ENCODE data around the gene ZFAND3.

Gene ZFAND3

GRCh38 chr6:37827603-37828265, 8.2 kb downstream of the ZFAND3 start:
- no peak for DNase-seq

GRCh38 chr6:37830225-37830624, 10.7 kb downstream of the ZFAND3 start:
- DNase-seq = no peak

GRCh38 chr6:37831457-37831856, 11.9 kb downstream of the ZFAND3 start:
- no peak for DNase-seq

GRCh38 chr6:37835923-37836322, 16.4 kb downstream of the ZFAND3 start:
- no peak for DNase-seq

DNA sequence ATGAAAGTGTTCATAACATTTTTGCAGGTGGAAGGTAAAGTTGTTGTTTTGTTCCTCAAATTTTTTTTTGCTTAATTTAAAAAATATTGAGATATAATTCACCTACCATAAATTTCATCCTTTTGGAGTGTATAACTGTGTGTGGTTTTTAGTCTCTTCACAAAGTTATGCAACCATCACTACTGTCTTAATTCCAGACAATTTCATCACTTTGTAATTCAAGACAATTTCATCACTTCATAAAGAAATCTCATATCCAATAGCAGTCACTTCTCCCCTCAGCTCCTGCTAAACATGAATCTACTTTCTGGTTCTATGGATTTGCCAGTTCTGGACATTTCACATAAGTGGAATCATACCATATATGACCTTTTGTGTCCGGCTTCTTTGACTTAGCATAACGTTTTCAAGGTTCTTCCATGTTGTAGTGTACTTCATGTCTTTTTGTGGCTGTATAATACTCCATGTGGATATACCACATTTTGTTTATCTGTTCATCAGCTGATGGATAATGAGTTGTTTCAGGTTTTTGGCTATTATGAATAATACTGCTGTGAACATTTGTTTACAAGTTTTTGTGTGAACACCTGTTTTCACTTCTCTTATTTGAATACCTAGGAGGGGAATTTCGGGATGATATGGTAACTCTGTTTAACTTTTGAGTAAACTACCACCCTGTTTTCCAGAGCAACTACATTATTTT, 18.8 kb downstream of the ZFAND3 start:
- DNase-seq = no peak

DNA sequence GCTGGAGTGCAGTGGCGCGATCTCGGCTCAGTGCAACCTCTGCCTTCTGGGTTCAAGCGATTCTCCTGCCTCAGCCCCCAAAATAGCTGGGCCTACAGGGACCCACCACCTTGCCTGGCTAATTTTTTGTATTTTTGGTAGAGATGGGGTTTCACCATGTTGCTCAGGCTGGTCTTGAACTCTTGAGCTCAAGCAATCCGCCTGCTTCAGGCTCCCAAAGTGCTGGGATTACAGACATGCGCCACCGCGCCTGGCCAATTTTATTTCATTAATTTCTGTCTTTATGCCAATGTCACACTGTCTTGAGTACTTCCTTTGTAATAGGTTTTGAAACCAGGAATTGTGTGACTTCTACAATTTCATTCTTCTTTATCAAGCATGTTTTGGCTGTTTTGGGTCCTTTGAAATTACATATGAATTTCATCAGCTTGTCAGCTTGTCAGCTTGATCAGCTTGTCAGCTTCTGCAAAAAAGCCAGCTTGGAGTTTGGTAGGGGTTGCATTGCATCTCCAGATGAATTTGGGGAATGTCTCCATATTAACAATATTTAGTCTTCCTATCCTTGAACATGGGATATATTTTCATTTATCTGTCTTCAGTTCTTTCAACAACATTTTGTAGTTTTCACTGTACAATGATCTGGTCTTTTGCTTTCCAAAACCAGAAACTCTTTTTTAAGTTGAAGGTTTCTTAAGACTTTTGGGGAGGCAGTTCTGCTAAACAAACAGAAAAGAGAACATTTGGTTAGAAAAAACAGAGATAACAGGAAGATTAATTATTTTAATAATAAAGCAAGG, 20.8 kb downstream of the ZFAND3 start:
- DNase-seq = no peak

DNA sequence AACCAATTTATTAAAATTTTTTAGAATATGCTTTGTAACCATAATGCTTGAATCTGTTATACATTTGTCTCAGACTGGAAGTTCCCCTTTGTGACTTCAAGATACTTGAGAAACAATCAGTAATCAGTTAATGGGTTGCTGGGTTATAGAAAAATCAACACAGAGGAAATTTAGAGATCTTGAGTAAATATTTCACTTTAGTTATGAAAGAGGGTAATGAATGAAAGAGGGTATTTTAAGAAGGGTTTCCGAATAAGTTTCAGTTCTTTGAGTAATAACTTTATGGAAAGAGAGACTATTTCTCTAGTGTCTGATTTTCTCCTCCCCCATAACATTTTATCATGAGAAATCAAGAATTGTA, 21.4 kb downstream of the ZFAND3 start:
- DNase-seq = no peak

DNA sequence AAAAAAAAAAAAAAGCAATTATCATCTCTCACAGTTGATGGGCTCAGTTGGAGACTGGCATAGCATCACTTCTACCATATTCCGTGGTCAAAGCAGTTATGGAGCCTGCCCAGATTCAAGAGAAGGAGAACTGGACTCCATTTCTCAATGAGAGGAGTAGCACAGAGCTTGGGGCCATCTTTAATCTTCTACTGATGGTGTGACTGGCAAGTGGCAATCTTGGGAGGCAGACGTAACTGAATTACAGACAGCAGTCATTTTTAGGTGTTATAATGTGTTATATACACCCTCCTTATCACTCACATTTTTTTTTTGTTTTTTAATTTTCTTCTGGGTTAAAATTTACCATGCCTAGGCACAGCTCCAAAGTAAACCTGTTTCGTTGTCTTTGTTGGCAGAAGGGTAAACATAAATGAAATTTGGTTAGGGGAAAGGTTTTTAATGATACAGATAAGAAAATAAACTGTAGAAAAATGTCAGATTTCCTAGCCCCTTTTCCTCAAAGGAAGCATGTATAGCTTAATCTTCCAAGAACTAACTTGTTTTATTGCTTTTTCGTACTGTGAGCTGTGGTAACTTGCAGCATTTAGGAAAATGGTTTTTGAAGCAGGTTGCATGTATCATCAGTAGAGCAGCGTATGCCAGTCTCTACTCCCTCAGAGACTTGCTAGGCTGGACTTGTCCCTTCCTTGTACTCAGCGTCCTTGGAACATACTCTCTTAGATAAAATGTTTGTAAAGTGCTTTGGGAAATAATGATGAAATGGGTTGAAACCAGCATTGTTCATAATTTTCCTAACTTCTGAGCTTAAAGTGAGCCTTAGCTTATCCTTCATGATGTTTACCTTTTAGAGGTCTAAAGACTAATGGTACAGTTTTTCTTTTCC, 25.7 kb downstream of the ZFAND3 start:
- no peak for DNase-seq

DNA sequence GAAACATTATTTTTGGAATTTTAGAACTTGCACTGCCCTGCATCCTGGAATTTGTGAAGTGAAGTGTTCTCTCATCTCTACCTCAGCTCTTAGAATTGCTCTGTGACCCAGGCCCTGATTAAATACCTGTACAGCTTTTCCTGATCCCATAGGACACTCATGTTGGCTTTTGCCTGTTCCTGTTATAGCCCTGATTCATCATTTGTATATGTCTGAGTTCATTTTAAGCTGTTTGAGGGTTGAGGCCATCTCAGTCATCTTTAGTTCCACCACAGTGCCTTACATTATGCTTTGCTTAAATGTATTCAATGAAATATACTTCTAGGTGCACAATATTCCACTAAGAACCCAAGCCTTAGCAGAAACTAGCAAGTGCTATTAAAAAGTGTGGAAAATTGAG, 26.4 kb downstream of the ZFAND3 start:
- DNase-seq = no peak

- no peak for DNase-seq
Measured at GRCh38 chr6:37847704-37848103, 28.2 kb downstream of the ZFAND3 start.

DNA sequence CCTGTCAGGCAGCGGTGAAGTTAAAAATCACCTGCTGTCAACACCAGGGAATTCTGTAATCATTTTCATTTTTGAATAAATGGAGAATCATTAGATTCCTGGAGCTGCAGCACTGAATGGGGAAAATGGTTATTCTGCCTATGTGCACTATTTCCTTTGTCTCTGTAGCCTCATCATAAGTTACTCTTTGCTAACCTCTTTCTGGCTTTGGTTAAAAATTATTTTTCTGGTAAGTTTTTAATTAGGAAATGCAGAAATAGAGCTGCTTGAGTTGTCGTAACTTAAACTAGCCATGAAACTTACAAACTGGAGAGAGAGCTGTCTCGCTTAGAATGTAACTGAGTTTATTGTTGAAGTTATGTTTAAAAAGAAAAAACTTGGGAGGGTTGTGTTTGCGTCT, 28.8 kb downstream of the ZFAND3 start:
- DNase-seq = no peak

GRCh38 chr6:37850260-37850659, 30.7 kb downstream of the ZFAND3 start:
- DNase-seq = no peak

DNA sequence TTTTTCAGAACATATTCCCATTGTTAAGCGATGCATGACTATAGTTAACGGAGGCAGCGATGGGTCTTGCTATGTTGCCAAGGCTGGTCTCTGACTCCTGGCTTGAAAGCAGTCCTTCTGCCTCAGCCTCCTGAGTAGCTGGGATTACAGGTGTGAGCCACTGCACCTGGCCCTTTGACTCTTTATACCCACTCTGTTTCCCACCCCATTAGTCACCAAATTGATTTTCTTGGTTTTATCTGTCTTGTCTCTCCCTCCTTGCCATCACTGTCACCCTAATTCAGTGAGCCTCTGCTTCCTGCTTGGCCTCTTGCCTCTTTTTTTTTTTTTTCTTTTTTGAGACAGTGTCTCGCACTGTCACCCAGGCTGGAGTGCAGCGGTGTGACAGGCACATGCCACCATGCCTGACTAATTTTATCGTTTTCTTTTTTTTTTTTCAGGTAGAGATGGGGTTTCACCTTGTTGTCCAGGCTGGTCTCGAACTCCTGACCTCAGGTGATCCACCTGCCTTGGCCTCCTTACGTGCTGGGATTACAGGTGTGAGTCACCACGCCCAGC, 31.3 kb downstream of the ZFAND3 start:
- no peak for DNase-seq

GRCh38 chr6:37851997-37852524, 32.5 kb downstream of the ZFAND3 start:
- DNase-seq = no peak

GRCh38 chr6:37856285-37856684, 36.8 kb downstream of the ZFAND3 start:
- no peak for DNase-seq

GRCh38 chr6:37858363-37858762, 38.8 kb downstream of the ZFAND3 start:
- no peak for DNase-seq

- DNase-seq = peak in 1 of 2 donors; percentile 35
Measured at GRCh38 chr6:37860226-37860839, 40.8 kb downstream of the ZFAND3 start.

DNA sequence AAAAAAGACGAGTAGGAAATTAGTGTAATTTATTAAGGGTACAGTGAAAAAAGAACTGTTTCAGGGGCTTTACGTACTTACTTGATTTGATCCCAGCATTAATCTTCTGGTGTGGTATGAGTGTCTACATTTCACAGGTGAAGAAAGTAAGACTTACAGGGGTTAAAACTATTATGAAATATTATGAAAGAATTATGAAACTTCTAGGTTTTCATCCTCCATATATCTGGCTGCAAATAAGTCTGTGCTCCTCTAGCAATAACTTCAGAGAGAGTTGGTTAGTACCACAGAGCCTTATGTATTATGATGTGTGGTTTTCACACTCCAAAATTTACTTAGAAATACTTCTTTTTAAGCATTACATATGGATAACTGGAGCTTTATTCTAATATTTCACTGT, 41.9 kb downstream of the ZFAND3 start:
- DNase-seq = no peak

DNA sequence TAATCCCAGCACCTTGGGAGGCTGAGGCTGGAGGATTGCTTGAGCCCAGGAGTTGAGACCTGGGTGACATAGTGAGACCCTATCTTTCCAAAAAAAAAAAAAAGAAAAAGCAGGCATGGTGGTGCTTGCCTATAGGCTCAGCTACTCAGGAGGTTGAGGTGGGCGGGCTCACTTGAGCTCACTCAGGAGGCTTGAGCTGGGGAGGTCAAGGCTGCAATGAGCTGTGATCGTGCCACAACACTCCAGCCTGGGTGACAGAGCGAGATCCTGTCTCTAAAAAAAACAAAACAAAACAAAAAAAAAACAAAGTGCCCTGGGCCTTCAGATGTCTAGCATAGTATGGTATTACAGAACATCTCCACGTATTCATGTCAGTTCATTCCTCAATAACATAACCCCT, 42.9 kb downstream of the ZFAND3 start:
- DNase-seq = no peak

- no peak for DNase-seq
Measured at GRCh38 chr6:37862992-37863391, 43.5 kb downstream of the ZFAND3 start.

GRCh38 chr6:37864250-37864649, 44.7 kb downstream of the ZFAND3 start:
- no peak for DNase-seq

- no peak for DNase-seq
Measured at GRCh38 chr6:37865504-37865903, 46.0 kb downstream of the ZFAND3 start.

Data from CD4-positive, alpha-beta T cell treated with Interleukin-4 for 1 hour (primary cell).